HG03575 (cell line): ENCODE data around the gene IL17RC.
"Not testable (repeated sequence)": the region's sequence is repeated elsewhere in the genome, so short reads cannot be mapped to it uniquely, and the experiment has no call there.

Source experiments
- ATAC-seq: cut with Tn5 transposase; IDR thresholded peaks from one replicate; pipeline ENCODE4 v1.9.1; 2021; ENCODE audit not compliant: unreplicated experiment, insufficient number of reproducible peaks, low FRiP score; ENCODE audit errors: extremely low read depth

IL17RC gene

DNA sequence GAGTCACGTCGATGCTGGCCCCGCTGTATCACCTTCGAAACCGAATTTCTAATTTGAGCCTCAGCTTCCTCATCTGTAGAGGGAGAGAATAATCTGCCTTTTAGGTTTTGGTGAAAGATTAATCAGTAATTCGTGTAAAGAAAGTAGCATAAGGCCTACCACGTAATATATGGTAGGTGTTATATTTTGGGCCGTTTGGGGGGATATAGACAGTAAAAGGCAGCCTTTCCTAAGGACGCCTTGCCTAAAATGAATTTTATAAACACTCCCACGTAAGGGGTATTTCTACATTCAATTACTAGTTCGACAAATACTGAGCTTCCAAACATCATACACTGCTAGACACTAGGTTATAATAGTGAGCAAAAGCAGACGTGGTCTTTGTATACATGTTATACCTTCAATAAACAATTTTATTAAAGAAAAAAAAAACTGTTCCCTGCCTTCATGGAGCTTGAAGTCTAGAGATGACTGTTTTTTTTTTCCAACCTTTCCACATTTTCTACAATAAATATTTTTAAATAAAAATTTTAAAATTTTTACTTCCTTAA, 25.8 kb upstream of the IL17RC start:
- ATAC-seq: no peak

DNA sequence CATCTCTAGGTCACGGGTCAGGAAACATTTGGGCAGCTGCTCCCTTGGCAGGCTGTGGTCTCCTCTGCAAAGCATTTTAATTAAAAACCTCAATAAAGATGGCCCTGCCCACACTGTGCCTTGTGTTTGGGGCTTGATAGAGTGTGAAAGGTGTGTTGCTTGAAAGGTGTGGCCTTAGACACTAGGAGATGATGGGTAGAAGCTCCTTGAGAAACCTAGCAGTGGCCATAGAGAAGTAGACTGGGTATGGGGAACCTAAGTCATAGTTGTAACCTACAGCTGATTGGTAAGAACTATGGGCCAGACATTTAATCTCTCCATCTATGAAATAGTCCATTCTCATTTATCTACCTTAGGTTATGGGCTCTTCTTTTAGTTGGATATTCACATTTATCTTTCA, 23.2 kb upstream of the IL17RC start:
- ATAC-seq: no peak

DNA sequence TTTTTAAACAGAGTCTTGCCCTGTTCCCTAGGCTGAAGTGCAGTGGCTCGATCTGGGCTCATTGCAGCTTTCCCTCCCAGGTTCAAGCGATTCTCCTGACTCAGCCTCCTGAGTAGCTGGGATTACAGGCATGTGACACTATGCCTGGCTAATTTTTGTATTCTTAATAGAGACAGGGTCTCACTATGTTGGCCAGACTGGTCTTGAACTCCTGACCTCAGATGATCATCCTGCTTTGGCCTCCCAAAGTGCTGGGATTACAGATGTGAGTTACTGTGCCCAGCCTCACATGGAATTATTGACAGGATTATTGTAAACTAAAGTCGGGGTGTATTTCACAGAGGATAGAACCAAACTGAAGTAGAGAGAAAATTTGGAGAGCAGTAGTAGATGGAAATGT, 21.2 kb upstream of the IL17RC start:
- not testable (repeated sequence) for ATAC-seq

DNA sequence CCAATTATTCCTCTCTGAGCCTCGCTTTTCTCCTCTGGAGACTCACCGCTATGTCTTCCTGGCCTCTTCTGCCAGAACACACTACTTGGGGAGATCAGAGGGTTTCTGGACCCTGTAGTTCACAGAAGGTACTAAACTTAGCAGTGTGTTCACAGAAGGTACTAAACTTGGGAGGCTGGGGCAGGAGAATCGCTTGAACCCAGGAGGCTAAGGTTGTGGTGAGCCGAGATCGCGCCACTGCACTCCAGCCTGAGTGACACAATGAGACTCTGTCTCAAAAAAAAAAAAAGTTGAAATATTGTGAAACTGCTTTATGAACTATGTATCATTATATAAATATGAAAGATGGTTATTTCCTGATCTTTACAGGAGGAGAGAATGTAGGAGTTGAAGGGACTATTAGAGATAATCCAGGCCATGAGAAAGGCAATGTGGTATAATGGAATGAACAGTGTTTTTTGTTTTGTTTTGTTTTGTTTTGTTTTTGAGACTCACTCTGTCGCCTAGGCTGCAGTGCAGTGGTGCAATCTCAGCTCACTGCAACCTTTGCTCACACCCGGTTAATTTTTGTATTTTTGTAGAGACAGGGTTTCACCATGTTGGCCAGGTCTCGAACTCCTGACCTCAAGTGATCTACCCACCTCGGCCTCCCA, 20.0 kb upstream of the IL17RC start:
- ATAC-seq: not testable (repeated sequence)

DNA sequence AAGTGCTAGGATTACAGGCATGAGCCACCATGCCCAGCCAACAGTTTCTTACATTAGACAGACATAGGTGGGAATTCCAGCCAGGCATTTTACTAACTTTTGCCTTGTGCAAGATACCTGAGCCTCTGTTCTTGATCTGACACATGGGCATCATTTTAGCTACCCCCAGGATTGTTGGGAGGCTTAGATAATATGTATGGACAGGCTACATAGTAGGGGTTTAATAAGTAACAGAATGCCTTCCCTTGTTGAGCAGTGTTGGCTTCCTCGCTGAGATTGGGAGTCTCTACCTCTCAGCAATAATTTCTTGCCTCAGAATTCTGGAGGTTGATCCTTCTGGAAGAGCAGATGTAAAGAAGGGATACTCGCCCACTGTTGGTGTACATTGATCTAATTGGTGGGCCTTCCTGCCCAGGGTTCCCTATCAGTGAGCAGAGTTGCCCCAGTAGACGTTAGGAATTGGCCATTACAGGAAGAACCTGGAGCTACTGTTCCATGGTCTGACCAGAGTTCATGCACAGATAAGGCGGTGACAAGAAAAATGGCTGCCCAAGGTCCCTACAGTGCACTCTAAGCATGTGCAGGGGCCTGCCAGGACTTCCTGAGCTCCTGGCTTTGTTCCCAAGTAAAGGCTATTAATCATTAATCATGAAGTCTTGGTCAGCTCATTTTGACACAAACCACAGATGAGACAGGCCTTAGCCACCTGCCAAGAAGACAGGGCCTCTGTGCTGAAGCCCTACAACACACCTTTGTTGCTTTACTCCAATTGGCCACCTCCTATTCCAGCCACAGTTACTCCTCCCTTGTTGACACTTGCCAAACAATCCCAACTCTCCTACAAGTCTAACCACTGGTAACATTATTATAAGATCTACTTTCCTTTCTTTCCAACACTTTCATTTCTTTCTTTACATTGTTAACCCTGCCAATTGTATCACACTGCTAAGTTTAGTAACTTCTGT, 19.2 kb upstream of the IL17RC start:
- no peak for ATAC-seq

DNA sequence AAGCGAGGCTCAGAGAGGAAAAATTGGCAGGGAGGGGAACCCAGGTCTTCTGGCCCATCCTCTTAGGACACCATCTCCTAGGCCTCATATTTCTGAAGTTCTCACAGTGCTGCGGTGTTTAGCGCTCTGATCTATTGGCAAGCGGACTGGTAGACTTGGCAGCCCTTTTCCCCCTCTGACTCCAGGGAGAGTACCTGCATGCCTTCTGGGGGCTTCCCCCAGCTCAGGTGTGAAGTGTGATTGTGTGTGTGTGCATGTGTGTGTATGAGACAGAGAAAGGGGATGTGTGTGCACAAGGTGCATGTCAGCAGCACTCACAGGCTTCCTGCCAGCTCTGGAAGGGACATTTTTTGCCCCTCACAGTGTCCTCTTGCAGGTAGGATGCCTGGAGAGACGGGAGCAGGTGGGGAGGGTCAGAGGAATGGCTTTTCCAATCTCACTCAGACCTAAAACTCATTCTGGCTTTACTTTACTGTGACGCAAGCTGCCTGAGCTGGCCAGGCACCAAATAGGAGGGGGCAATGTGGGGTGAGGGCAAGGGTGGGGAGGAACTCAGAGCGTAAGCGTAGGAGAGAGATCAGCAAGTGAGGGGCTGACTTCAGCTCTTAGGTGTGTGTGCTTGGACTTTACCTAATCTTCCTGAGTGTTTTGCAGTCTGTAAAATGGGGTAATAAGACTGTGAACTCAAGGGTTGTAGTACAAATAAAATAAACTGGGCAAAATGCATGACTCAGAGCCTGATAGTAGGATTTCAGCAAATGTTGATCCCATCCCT, 18.2 kb upstream of the IL17RC start:
- ATAC-seq: no peak

DNA sequence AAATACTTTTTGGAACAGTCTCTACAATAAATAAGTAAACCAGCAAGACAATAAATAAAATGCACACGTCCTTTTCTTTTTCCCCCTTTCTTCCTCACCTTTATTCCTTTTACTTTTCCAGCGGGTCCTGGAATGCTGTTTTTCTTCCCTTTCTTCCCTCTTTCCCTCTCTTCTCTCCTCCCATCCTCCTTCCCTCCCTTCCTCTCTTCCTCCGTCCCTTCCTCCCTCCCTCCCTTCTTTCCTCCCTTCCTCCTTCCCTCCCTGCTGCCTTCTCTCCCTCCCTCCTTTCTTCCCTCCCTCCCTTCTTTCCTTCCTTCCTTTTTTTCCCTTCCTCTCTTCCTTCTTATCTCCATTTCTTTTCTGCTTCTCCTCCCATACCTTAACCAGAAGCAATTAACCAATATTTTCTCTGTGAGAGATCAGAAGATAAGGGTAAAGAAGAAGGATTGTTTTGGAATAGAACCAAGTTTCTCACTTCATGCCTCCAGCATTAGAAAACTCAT, 17.6 kb upstream of the IL17RC start:
- no peak for ATAC-seq

DNA sequence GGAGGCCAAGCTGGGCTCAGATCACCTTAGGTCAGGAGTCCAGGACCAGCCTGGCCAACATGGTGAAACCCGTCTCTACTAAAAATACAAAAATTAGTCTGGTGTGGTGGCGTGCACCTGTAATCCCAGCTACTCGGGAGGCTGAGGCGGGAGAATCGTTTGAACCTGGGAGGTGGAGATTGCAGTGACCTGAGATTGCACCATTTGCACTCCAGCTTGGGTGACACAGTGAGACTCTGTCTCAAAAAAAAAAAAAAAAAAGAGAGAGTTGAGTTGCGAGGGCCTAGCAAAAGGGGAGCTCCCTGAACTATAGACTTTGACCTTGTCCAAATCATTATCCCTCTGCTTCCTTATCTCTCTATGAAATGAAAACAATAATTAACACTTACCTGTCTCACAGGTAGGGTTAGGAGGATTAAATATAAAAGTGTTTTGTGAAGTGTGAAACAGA, 15.9 kb upstream of the IL17RC start:
- ATAC-seq: not testable (repeated sequence)

DNA sequence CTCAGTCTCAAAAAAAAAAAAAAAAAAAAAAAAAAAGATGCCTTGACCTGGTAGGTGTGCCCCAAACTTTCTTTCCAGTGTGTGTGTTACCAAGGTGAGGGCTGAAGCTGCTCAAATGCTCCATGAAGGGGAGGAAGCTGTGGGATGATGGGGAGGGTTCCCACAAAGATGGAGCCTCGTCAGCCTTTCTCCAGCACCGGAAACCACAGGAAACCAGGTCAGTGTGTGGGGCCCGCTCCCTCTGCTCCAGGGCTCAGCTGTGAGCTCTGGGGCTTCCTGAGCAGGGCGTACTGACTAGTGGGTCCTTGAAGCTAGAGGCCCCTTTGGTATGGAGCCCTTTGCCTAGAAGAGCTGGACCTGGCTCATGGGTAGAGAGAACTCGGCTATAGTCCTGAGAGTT, 14.9 kb upstream of the IL17RC start:
- ATAC-seq: no peak

DNA sequence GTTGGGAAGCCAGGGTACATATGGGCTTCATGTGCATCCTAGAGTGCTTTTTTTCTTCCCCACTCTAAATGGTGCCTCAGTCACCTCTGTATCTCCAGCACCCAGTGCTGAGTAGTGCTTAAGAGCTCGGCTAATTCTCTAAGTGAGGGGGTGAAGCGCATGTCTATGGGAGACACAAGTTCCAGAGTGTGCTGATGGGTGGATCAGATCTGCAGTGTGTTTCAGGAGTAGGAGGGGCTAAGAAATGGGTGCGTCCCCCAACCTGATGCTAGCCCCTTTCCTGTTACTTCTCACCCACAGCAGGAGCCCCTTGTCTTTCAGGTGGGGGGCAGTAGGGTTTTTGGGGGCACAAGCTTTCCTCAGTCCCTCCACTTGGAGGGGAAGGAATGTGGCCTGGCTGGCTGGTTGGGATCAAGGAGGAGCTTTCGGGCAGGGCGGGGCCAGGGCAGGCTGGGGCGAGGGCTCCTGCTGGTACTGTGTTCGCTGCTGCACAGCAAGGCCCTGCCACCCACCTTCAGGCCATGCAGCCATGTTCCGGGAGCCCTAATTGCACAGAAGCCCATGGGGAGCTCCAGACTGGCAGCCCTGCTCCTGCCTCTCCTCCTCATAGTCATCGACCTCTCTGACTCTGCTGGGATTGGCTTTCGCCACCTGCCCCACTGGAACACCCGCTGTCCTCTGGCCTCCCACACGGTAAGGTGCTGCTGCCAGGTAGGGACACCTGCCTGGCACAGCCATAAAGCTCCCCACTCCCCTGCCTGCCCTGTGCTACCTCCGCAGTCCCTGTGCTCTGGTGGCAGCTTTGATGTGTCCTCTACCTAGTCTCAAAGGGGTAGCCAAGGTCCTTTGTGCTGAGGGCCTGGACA, 14.3 kb upstream of the IL17RC start, which contains the start of gene IL17RE:
IL17RE (plus strand) TSS at position 477 of the 866 bp plus-strand sequence; CDS start at position 562, 85 bp downstream.
- no peak for ATAC-seq

DNA sequence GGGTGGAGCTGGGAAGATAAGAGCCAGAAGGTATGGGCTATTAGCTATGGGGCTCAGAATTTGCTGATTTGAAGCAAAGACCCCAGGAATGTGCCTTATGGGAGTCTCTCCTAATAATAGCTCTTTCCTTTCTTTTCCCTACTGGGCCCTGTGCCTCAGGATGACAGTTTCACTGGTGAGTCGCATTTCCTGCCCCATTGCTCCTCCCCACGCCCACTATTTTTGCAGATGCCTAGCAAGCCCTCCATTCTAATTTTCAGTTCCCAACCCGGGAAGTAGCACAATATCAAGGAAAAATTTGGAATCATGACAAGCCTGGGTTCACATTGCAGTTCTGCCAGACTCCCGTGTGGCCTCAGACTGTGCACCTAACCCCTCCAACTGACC, 13.7 kb upstream of the IL17RC start:
- ATAC-seq: no peak

DNA sequence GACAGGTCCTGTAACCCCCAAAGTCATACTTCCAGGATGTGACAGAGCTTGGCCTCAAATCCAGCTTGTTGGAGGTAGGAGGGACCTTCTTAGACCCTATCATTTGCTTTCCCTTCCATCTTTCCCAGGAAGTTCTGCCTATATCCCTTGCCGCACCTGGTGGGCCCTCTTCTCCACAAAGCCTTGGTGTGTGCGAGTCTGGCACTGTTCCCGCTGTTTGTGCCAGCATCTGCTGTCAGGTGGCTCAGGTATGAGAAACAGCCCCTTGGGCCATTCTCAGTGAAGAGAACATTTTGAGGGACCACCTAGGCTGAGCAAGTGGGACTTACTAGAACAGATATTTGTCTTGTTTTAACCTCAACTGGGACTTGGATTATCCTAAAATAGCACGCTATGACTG, 13.0 kb upstream of the IL17RC start:
- ATAC-seq: no peak

DNA sequence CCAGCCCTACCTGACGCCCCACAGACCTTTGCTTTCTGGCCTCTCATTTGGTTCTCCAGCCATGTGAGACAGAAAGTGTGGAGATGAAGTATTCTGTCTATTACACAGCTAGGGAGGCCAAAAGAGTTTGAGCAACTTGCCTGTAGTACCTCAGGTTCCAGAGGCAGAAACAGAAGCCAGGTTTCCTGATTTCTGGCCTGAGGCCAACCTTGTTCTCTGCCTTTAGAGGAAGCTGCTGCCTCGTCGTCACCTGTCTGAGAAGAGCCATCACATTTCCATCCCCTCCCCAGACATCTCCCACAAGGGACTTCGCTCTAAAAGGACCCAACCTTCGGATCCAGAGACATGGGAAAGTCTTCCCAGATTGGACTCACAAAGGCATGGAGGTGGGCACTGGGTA, 10.4 kb upstream of the IL17RC start:
- no peak for ATAC-seq

DNA sequence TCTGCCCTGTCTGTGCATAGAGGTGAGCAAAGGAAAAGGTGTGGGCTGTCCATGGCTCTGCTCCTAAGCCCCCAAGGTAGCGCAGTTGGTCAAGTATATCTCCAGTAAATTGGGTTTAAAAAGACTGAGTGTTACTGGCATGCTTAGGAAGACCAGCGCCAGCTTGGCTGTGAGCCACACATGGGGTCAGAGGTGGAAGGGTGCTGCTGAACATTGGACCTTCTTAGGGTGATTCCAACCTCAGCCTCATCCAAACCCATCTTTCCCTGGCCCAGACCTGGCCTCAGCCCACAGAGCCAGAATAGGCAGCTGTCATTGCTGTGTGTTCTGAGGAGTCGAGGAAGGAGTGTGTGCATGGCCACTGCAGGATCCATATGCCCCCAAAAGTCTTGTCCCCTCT, 8.6 kb upstream of the IL17RC start:
- ATAC-seq: no peak

DNA sequence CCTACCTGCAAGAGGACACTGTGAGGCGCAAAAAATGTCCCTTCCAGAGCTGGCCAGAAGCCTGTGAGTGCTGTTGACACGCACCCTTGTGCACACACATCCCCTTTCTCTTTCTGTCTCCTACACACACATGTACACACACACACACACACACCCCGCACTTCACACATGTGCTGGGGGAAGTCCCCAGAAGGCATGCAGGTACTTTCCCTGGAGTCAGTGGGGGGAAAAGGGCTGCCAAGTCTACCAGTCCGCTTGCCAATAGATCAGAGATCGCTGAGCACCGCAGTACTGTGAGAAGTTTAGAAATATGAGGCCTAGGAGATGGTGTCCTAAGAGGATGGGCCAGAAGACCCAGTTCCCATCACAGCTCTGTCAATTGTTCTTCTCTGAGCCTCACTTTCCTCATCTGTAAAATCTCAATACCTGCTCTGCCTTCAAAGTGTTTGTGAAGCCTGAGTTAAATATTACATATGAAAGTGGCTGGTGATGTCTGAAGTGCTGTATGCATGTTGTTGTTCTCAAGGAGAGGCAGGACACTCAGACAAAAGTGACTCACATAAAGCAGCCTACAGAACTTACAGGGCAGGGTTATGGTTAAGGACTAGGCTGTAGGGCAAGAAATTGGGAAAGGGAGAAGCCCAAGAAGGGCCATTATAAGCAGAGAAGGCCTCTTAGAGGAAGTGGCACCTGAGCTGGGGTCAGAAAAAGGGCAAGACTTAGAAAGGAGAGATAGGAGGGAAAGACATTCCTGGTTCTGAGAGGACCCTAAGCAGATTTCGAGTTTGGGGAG, 7.5 kb upstream of the IL17RC start:
- ATAC-seq: no peak

DNA sequence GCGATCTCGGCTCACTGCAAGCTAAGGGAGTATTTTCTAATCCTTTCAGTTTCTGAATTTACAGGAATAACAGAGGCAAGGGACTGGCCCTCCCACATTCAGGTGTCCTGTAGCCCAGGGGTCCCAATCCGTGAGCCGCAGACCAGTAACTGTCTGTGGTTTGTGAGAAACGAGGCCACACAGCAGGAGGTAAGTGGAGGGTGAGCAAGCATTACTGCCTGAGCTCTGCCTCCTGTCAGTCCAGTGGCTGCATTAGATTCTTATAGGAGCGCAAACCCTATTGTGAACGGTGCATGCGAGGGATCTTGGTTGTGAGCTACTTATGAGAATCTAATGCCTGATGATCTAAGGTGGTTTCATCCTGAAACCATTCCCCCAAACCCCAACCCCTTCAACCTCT, 5.0 kb upstream of the IL17RC start:
- no peak for ATAC-seq

DNA sequence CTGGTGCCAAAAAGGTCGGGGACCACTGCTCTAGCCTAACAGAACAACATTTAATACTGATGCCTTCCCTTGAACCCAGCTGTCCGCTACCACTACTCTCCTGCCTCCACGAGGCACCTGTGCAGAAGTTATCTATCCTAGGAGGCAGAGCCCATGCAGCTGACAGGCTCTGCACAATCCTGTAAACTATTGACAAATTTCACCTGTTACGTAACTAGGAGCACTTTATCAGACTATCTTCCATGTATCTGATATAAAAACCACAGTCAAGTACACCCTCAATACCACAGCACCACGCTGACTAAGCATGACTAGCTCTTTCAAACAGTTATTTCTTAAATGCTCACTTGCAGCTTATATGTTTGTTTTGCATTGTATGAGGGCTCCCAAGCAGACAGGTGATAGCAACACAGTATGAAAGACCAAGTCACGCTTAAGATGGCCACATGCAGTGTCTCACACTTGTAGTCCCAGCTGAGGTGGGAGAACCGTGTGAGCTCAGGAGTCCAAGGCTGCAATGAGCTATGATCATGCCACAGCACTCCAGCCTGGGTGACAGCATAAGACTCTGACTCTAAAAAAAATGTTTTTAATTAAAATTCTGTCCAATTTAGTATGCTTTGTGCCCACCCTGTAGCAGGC, 4.5 kb upstream of the IL17RC start:
- ATAC-seq: no peak
